Ramos (cell line): ENCODE data around the gene HSPA1A.
"Not testable (repeated sequence)": the region's sequence is repeated elsewhere in the genome, so short reads cannot be mapped to it uniquely, and the experiment has no call there.

Experiments used
- in situ Hi-C: fragments of 300-500 bp; cut with MboI; formaldehyde crosslinking; loops from one replicate; pipeline ENCODE4 v1.14.3; 2022; ENCODE audit warnings: low sequenced_read_pairs; ENCODE audit not compliant: unreplicated experiment

HSPA1A gene

GRCh38 chr6:31861150-31861549 is 45.8 kb downstream of the HSPA1A start:
- in situ Hi-C loops, result no loop called here

GRCh38 chr6:31861919-31862343 is 46.6 kb downstream of the HSPA1A start:
- in situ Hi-C loops, result no loop called here

DNA sequence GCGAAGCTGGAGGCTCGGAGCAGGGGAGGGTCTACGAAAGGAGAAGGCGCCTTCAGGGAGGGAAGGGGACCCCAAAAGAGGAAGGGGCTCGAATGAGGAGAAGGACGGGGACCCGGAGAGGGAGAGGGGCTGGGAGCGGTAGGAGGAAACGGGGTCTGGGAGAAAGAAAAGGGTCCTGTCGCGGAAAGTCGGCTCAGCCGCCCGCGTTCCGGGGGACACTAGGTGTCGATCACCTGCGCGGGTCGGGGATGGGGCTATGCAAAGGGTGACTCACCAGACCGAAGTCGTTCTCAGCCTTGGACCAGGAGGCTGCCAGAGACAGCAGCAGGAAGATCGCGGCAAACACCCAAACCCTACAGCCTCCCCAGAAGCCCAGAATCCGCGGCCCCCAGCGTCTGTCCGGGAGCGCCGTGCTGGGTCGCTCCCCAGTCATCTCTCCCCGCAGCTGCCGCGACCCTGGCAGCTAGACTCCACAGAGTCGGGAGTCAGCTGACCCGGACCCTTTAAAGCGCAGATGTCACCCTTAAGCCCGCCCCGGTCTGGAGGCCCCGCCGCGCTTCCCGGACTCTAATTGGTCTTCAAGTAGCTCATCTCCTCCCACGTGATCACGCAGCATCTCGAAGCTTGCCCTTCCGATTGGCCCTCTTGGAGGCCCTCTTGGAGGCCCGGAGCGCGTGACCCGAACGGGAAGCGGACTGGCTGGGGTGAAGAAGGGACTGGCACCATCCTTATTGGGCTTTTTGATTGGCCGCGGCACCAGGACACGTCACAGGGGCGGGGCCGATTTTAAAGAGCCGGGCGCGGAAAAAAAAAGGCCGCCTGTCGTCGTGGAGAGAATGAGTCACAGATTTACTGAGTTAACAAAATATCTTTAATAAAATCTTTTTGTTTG is 47.2 kb downstream of the HSPA1A start, which contains the start of gene NEU1:
Gene NEU1 (minus strand): TSS at position 478 of the 892 bp plus-strand sequence. CDS start 45 bp downstream, at position 433.
- in situ Hi-C loops, result no loop called here

GRCh38 chr6:31864123-31864562 is 48.8 kb downstream of the HSPA1A start:
- in situ Hi-C loops, result not testable (repeated sequence)

GRCh38 chr6:31864818-31865204 is 49.5 kb downstream of the HSPA1A start:
- in situ Hi-C loops, result no loop called here

DNA sequence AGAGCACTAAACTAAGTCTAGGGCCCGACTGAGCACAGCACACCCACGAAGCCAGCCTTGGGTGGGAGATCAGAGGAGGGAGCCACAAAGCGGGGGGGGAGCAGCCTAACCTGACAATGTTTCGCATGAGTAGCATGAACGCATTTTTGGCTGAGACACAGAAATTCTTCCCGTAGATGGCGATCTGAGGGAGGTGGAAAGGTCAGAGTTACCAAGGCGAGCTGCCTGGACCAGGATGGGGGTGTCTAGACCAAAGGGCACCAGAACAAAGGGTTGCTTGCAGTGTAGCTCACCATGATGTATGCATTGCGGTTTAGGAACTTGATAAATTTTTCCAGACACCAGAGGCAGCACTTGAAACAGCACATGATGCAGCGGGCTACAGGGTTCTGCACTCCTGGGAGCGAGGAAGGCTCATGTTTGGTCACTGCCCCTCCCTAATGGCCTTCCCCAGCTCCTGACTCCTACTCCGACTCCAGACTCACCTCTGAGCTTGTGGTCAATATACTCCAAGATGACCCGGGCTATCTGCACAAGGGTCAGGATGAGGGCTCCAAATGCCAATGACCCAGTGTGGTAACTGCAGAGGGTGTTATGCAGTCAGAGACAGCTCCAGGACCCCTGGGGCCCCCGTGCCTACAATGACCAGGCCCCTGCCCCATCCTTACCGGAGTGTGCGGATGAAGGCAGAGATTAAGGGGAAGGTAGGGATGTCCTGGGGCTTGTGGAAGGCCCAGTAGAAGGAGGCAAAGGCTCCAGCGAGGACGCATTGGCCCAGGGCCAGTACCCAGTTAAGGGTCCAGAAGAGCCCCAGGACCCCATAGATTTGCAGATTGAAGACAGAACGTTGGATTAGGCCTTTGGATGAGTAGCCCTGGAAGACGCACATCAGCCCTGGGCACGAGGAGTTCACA is 50.1 kb downstream of the HSPA1A start:
- in situ Hi-C loops, result no loop called here
